ENCODE data around the gene GFY. TPM values are rescaled to one million over a fixed set of nuclear protein-coding genes. Genes with fewer than 3 reads are reported as not detected.
A peak's percentile ranks its signal among the peaks of the same experiment; 100 is the strongest.

GFY gene
- total RNA-seq, 1 experiment from 2014 or later: not detected

- Histone ChIP-seq H3K36me3 (no peaks in the 10 kb centered on the region), H3K27ac (no peak overlapping the region), H3K4me1 (replicated peaks) (no peaks in the 10 kb centered on the region), H3K4me3 (no peak overlapping the region), H3K9me3 (replicated peaks) (no peaks in the 10 kb centered on the region), H3K27me3 (replicated peaks) (peaks cover 39% of the 10 kb centered on the region)
- DNase-seq (ENCODE audit: low read depth in 1 of 2, low spot score in 2 of 2): no peak
These were observed 9.9 kb upstream of the GFY start for GRCh38 chr19:49415102-49415809.

GRCh38 chr19:49415810-49416200 lies 9.4 kb upstream of the GFY start:
- H3K27me3 ChIP-seq (replicated peaks): peaks cover 45% of the 10 kb centered on the region

DNA sequence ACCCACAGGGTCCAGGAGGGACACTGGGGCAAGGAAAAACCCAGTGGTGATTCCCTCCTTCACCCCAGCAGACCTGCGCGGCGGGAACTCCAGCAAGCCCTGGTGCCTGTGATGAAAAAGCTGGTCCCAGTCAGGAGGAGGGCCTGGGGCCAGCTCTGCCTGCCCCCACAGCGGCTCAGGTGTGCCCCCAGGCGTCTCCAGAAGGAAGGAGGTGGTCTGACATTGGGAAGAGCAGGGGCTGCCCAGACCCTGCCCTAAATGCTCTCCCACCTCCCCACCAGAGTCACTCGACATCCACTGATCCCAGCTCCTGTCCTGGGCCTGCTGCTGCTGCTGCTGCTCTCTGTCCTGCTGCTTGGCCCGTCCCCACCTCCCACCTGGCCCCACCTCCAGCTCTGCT lies 8.1 kb upstream of the GFY start:
- peaks cover 5% of the 10 kb centered on the region for H3K4me1 ChIP-seq (replicated peaks)
- no peaks in the 10 kb centered on the region; the same call in 1 of the 2 replicates for H3K9me3 ChIP-seq (replicated peaks)
- H3K27me3 ChIP-seq (replicated peaks): peaks cover 56% of the 10 kb centered on the region
- H3K36me3 ChIP-seq: no peaks in the 10 kb centered on the region
- no peak for DNase-seq (ENCODE audit: low read depth in 1 of 2, low spot score in 2 of 2)
- H3K4me3 ChIP-seq: no peak overlapping the region
- H3K27ac ChIP-seq: no peak overlapping the region

More at GRCh38 chr19:49415810-49416200, 9.4 kb upstream of the GFY start:
- H3K4me1 ChIP-seq (replicated peaks): no peaks in the 10 kb centered on the region; the same call in 1 of the 2 replicates
- DNase-seq (ENCODE audit: low read depth in 1 of 2, low spot score in 2 of 2): no peak
- no peaks in the 10 kb centered on the region for H3K9me3 ChIP-seq (replicated peaks)
- H3K36me3 ChIP-seq: no peaks in the 10 kb centered on the region
- no peak overlapping the region for H3K27ac ChIP-seq
- H3K4me3 ChIP-seq: no peak overlapping the region

- Histone ChIP-seq H3K4me1 (replicated peaks) (peaks cover 12% of the 10 kb centered on the region), H3K27me3 (replicated peaks) (peaks cover 71% of the 10 kb centered on the region), H3K36me3 (no peaks in the 10 kb centered on the region), H3K9me3 (replicated peaks) (no peaks in the 10 kb centered on the region; the same call in 1 of the 2 replicates), H3K27ac (no peak overlapping the region), H3K4me3 (no peak overlapping the region)
- DNase-seq (ENCODE audit: low read depth in 1 of 2, low spot score in 2 of 2): no peak
These were observed 6.7 kb upstream of the GFY start for GRCh38 chr19:49418511-49418910.

GRCh38 chr19:49419173-49419572 lies 6.0 kb upstream of the GFY start:
- Histone ChIP-seq H3K4me1 (replicated peaks) (peaks cover 12% of the 10 kb centered on the region), H3K36me3 (no peaks in the 10 kb centered on the region), H3K9me3 (replicated peaks) (peaks cover 2% of the 10 kb centered on the region; the same call in 1 of the 2 replicates), H3K27ac (no peak overlapping the region), H3K27me3 (replicated peaks) (peaks cover 77% of the 10 kb centered on the region), H3K4me3 (no peak overlapping the region)
- DNase-seq (ENCODE audit: low read depth in 1 of 2, low spot score in 2 of 2): no peak

GRCh38 chr19:49420227-49420626 lies 5.0 kb upstream of the GFY start:
- Histone ChIP-seq H3K4me3 (no peak overlapping the region), H3K27ac (no peak overlapping the region), H3K27me3 (replicated peaks) (peaks cover 88% of the 10 kb centered on the region), H3K4me1 (replicated peaks) (peaks cover 12% of the 10 kb centered on the region), H3K36me3 (no peaks in the 10 kb centered on the region), H3K9me3 (replicated peaks) (peaks cover 2% of the 10 kb centered on the region; the same call in 1 of the 2 replicates)
- DNase-seq (ENCODE audit: low read depth in 1 of 2, low spot score in 2 of 2): no peak

GRCh38 chr19:49421039-49421877 lies 3.9 kb upstream of the GFY start:
- peak; percentile 49 to 64 for DNase-seq (ENCODE audit: low read depth in 1 of 2, low spot score in 2 of 2)
- H3K4me1 ChIP-seq (replicated peaks): peaks cover 16% of the 10 kb centered on the region
- no peaks in the 10 kb centered on the region for H3K36me3 ChIP-seq
- peaks cover 2% of the 10 kb centered on the region; the same call in 1 of the 2 replicates for H3K9me3 ChIP-seq (replicated peaks)
- no peak overlapping the region for H3K27ac ChIP-seq
- H3K27me3 ChIP-seq (replicated peaks): peaks cover 93% of the 10 kb centered on the region
- no peak overlapping the region for H3K4me3 ChIP-seq

DNA sequence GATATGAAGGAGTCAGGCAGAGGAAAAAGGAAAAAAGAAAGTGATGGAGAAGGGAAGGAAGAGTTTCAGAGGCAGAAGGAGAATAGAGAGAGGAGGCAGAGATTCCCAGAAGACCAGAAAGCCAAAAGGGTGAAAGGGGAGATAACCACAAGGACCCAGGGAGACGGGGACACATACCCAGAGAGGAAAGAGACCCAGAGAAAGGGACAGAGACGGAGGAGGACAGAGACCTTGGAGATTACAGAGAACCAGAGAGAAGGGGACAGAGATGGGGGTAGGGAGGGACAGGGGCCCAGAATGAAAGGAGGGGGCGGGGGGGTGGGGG lies 3.3 kb upstream of the GFY start:
- no peak overlapping the region for H3K27ac ChIP-seq
- H3K4me3 ChIP-seq: no peak overlapping the region
- H3K36me3 ChIP-seq: no peaks in the 10 kb centered on the region
- peaks cover 93% of the 10 kb centered on the region for H3K27me3 ChIP-seq (replicated peaks)
- peaks cover 16% of the 10 kb centered on the region for H3K4me1 ChIP-seq (replicated peaks)
- H3K9me3 ChIP-seq (replicated peaks): peaks cover 2% of the 10 kb centered on the region; the same call in 1 of the 2 replicates
- DNase-seq (ENCODE audit: low read depth in 1 of 2, low spot score in 2 of 2): no peak

- H3K4me3 ChIP-seq: no peak overlapping the region
These were observed 2.6 kb upstream of the GFY start for GRCh38 chr19:49422407-49423070.

GRCh38 chr19:49423071-49423984 lies 1.9 kb upstream of the GFY start, which contains the start of gene PTH2:
Gene PTH2 (minus strand): TSS chr19:49423441. CDS start chr19:49423339, 102 bp downstream.
- H3K4me3 ChIP-seq: no peak within 1 kb of the TSS
- DNase-seq (ENCODE audit: low read depth in 1 of 2, low spot score in 2 of 2): no peak

More at GRCh38 chr19:49422407-49423070, 2.6 kb upstream of the GFY start:
- H3K9me3 ChIP-seq (replicated peaks): peaks cover 2% of the 10 kb centered on the region; the same call in 1 of the 2 replicates
- peaks cover 92% of the 10 kb centered on the region for H3K27me3 ChIP-seq (replicated peaks)
- H3K27ac ChIP-seq: no peak overlapping the region
- no peaks in the 10 kb centered on the region for H3K36me3 ChIP-seq
- no peak for DNase-seq (ENCODE audit: low read depth in 1 of 2, low spot score in 2 of 2)
- H3K4me1 ChIP-seq (replicated peaks): peaks cover 16% of the 10 kb centered on the region

DNA sequence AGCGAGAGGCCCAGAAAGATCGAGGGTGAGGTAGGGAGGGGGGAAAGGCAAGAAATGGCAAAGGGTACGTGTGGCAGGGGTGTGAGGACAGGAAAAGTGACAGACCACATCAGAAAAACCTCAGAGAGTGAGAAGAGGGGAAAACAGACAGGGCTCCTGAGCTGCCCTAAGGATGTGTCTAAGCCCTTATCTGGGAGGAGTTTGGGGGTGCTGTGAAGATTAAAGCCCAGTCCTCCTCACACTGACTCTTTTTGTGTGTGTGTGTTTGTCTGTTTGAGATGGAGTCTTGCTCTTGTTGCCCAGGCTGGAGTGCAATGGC lies 1.2 kb upstream of the GFY start:
- Histone ChIP-seq H3K4me3 (no peak overlapping the region), H3K27ac (no peak overlapping the region), H3K4me1 (replicated peaks) (peaks cover 16% of the 10 kb centered on the region), H3K9me3 (replicated peaks) (peaks cover 2% of the 10 kb centered on the region; the same call in 1 of the 2 replicates), H3K36me3 (no peaks in the 10 kb centered on the region), H3K27me3 (replicated peaks) (peaks cover 94% of the 10 kb centered on the region)
- DNase-seq (ENCODE audit: low read depth in 1 of 2, low spot score in 2 of 2): no peak

More at GRCh38 chr19:49423071-49423984, 1.9 kb upstream of the GFY start, which contains the start of gene PTH2:
- Histone ChIP-seq H3K9me3 (replicated peaks) (peaks cover 2% of the 10 kb centered on the region; the same call in 1 of the 2 replicates), H3K4me1 (replicated peaks) (peaks cover 16% of the 10 kb centered on the region), H3K36me3 (no peaks in the 10 kb centered on the region), H3K27ac (no peak within 1 kb of the TSS), H3K27me3 (replicated peaks) (peaks cover 92% of the 10 kb centered on the region)

GRCh38 chr19:49425922-49426592 lies 869 bp downstream of the GFY start:
- Histone ChIP-seq H3K27ac (no peak overlapping the region), H3K36me3 (no peaks in the 10 kb centered on the region), H3K4me1 (replicated peaks) (peaks cover 15% of the 10 kb centered on the region), H3K27me3 (replicated peaks) (peaks cover 89% of the 10 kb centered on the region), H3K9me3 (replicated peaks) (peaks cover 2% of the 10 kb centered on the region; the same call in 1 of the 2 replicates), H3K4me3 (no peak overlapping the region)
- DNase-seq (ENCODE audit: low read depth in 1 of 2, low spot score in 2 of 2): no peak

Data from SJSA1 (cell line).